CD4-positive, alpha-beta T cell treated with Interleukin-6 at 100 ng/mL for 8 hours (primary cell): ENCODE results near the gene KCNH1.

Source experiments
- DNase-seq: peaks from one replicate; pipeline ENCODE4 v3.0.0-alpha.2; 2020; ENCODE audit warnings: mixed read lengths, low spot score

KCNH1 gene

GRCh38 chr1:210646258-210646616, 487.7 kb downstream of the KCNH1 start:
- no peak for DNase-seq

GRCh38 chr1:210645582-210646257, 488.2 kb downstream of the KCNH1 start:
- DNase-seq = no peak

- DNase-seq = no peak
Measured at GRCh38 chr1:210641582-210641981, 492.4 kb downstream of the KCNH1 start.

GRCh38 chr1:210635108-210635507, 498.8 kb downstream of the KCNH1 start:
- DNase-seq = no peak

- no peak for DNase-seq
Measured at GRCh38 chr1:210633636-210634035, 500.3 kb downstream of the KCNH1 start.

GRCh38 chr1:210633140-210633539, 500.8 kb downstream of the KCNH1 start:
- DNase-seq = no peak

- no peak for DNase-seq
Measured at GRCh38 chr1:210631399-210631798, 502.5 kb downstream of the KCNH1 start.

- no peak for DNase-seq
Measured at GRCh38 chr1:210629276-210629675, 504.7 kb downstream of the KCNH1 start.

GRCh38 chr1:210627755-210628154, 506.2 kb downstream of the KCNH1 start:
- no peak for DNase-seq
